ENCODE data around the gene GRIK2. TPM values are rescaled to one million over a fixed set of nuclear protein-coding genes. Genes with fewer than 3 reads are reported as not detected.

Gene GRIK2
- total RNA-seq, 1 donor from 2014 or later = 2.8 TPM

- TF ChIP-seq CTCF (IDR thresholded peaks at IDR 0.05; ENCODE audit: unreplicated experiment) = no peak
- Mint-ChIP-seq H3K27me3 (ENCODE audit: unreplicated experiment) (no peaks in the 10 kb centered on the region), H3K4me3 (ENCODE audit: unreplicated experiment) (no peak overlapping the region), H3K4me1 (ENCODE audit: unreplicated experiment) (no peaks in the 10 kb centered on the region), H3K9me3 (ENCODE audit: unreplicated experiment) (no peaks in the 10 kb centered on the region), H3K36me3 (ENCODE audit: low read depth, unreplicated experiment) (no peaks in the 10 kb centered on the region), H3K27ac (ENCODE audit: unreplicated experiment) (no peak overlapping the region)
- no peak for DNase-seq (ENCODE audit: low spot score)
These were observed 95.9 kb downstream of the GRIK2 start for GRCh38 chr6:101489456-101489855.

- no peak for TF ChIP-seq CTCF (IDR thresholded peaks at IDR 0.05; ENCODE audit: unreplicated experiment)
- DNase-seq (ENCODE audit: low spot score) = no peak
- H3K4me1 Mint-ChIP-seq (ENCODE audit: unreplicated experiment) = no peaks in the 10 kb centered on the region
- H3K27ac Mint-ChIP-seq (ENCODE audit: unreplicated experiment) = no peak overlapping the region
- no peaks in the 10 kb centered on the region for H3K36me3 Mint-ChIP-seq (ENCODE audit: low read depth, unreplicated experiment)
- H3K27me3 Mint-ChIP-seq (ENCODE audit: unreplicated experiment) = no peaks in the 10 kb centered on the region
- no peak overlapping the region for H3K4me3 Mint-ChIP-seq (ENCODE audit: unreplicated experiment)
- no peaks in the 10 kb centered on the region for H3K9me3 Mint-ChIP-seq (ENCODE audit: unreplicated experiment)
These were observed 97.3 kb downstream of the GRIK2 start for GRCh38 chr6:101490857-101491256.

GRCh38 chr6:101502818-101503217 lies 109.3 kb downstream of the GRIK2 start:
- H3K4me1 Mint-ChIP-seq (ENCODE audit: unreplicated experiment) = no peaks in the 10 kb centered on the region
- H3K27me3 Mint-ChIP-seq (ENCODE audit: unreplicated experiment) = no peaks in the 10 kb centered on the region
- no peak overlapping the region for H3K27ac Mint-ChIP-seq (ENCODE audit: unreplicated experiment)
- H3K36me3 Mint-ChIP-seq (ENCODE audit: low read depth, unreplicated experiment) = no peaks in the 10 kb centered on the region
- H3K4me3 Mint-ChIP-seq (ENCODE audit: unreplicated experiment) = no peak overlapping the region
- DNase-seq (ENCODE audit: low spot score) = no peak
- TF ChIP-seq CTCF (IDR thresholded peaks at IDR 0.05; ENCODE audit: unreplicated experiment) = no peak
- no peaks in the 10 kb centered on the region for H3K9me3 Mint-ChIP-seq (ENCODE audit: unreplicated experiment)

- no peak for DNase-seq (ENCODE audit: low spot score)
- Mint-ChIP-seq H3K27me3 (ENCODE audit: unreplicated experiment) (no peaks in the 10 kb centered on the region), H3K36me3 (ENCODE audit: low read depth, unreplicated experiment) (no peaks in the 10 kb centered on the region), H3K4me1 (ENCODE audit: unreplicated experiment) (peaks cover 9% of the 10 kb centered on the region), H3K27ac (ENCODE audit: unreplicated experiment) (no peak overlapping the region), H3K4me3 (ENCODE audit: unreplicated experiment) (no peak overlapping the region), H3K9me3 (ENCODE audit: unreplicated experiment) (no peaks in the 10 kb centered on the region)
- no peak for TF ChIP-seq CTCF (IDR thresholded peaks at IDR 0.05; ENCODE audit: unreplicated experiment)
These were observed 116.0 kb downstream of the GRIK2 start for GRCh38 chr6:101509536-101509935.

- H3K4me3 Mint-ChIP-seq (ENCODE audit: unreplicated experiment) = no peak overlapping the region
- H3K9me3 Mint-ChIP-seq (ENCODE audit: unreplicated experiment) = no peaks in the 10 kb centered on the region
- H3K4me1 Mint-ChIP-seq (ENCODE audit: unreplicated experiment) = peaks cover 9% of the 10 kb centered on the region
- H3K27me3 Mint-ChIP-seq (ENCODE audit: unreplicated experiment) = no peaks in the 10 kb centered on the region
- TF ChIP-seq CTCF (IDR thresholded peaks at IDR 0.05; ENCODE audit: unreplicated experiment) = no peak
- DNase-seq (ENCODE audit: low spot score) = no peak
- H3K27ac Mint-ChIP-seq (ENCODE audit: unreplicated experiment) = peak overlapping the region; percentile 78
- no peaks in the 10 kb centered on the region for H3K36me3 Mint-ChIP-seq (ENCODE audit: low read depth, unreplicated experiment)
These were observed 119.7 kb downstream of the GRIK2 start for GRCh38 chr6:101513181-101513580.

Data from endothelial cell (in vitro differentiated cells).